Naive thymus-derived CD8-positive, alpha-beta T cell (primary cell): ENCODE data around the gene CCDC121. TPM values are rescaled to one million over a fixed set of nuclear protein-coding genes. Genes with fewer than 3 reads are reported as not detected.
A peak's percentile ranks its signal among the peaks of the same experiment; 100 is the strongest.
"Not testable (repeated sequence)": the region's sequence is repeated elsewhere in the genome, so short reads cannot be mapped to it uniquely, and the experiment has no call there.

Source experiments
- ATAC-seq, 2 donors: fragments of 150-1000 bp; cut with Tn5 transposase in 1 of 2; sonication (Bioruptor Pico), chemical (Tn5 transposase) in 1 of 2; 1 replicate in 1 of 2; 2 replicates in 1 of 2; pipeline ENCODE4 v1.10.0; 2021; ENCODE audit warnings: mild to moderate bottlenecking in 2 of 2, moderate library complexity in 2 of 2
- POLR2A ChIA-PET: fragments of 350-600 bp; sonication (Branson Sonifier 250); formaldehyde crosslinking; loops from one replicate; lab custom pipeline; 2021; ENCODE audit warnings: antibody characterized with exemption; lab: Charles Lee
- DNase-seq, 10 donors: peaks; one replicate each; pipeline versions ENCODE4 v3.0.0 to v3.0.0-alpha.2; 2020 to 2022
- H3K27ac Mint-ChIP-seq, 10 donors: one replicate each; pipeline ENCODE4 v1.8.0; 2020 to 2022; ENCODE audit warnings: mild to moderate bottlenecking in 10 of 10, mixed read lengths in 10 of 10, moderate library complexity in 4 of 10, inconsistent platforms in 1 of 10
- H3K27me3 Mint-ChIP-seq, 5 donors: one replicate each; pipeline ENCODE4 v1.8.0; 2021 to 2022; ENCODE audit warnings: mixed read lengths in 5 of 5
- H3K36me3 Mint-ChIP-seq, 3 donors: one replicate each; pipeline ENCODE4 v1.8.0; 2020 to 2022; ENCODE audit warnings: mixed read lengths in 3 of 3, mild to moderate bottlenecking in 2 of 3, inconsistent platforms in 1 of 3
- H3K4me1 Mint-ChIP-seq, 4 donors: one replicate each; pipeline ENCODE4 v1.8.0; 2021 to 2022; ENCODE audit warnings: mixed read lengths in 4 of 4
- H3K4me3 Mint-ChIP-seq, 10 donors: one replicate each; pipeline ENCODE4 v1.8.0; 2020 to 2022; ENCODE audit warnings: mild to moderate bottlenecking in 10 of 10, mixed read lengths in 10 of 10, moderate library complexity in 6 of 10, inconsistent platforms in 1 of 10
- H3K9me3 Mint-ChIP-seq, 9 donors: one replicate each; pipeline ENCODE4 v1.8.0; 2020 to 2022; ENCODE audit warnings: mixed read lengths in 9 of 9, mild to moderate bottlenecking in 3 of 9, inconsistent platforms in 1 of 9, moderate library complexity in 1 of 9
- polyA plus RNA-seq, 3 donors: library from polyadenylated mRNA; unstranded; fragments of 300-500 nt; fragmentation: Illumina TruSeq; gene quantifications; one replicate each; pipeline ENCODE4 v1.2.3, GENCODE V29; 2021
- total RNA-seq, 8 experiments: library from RNA in 2 of 8; stranded (reverse) in 2 of 8; gene quantifications; one replicate each; pipeline ENCODE4 v1.2.3 and lab custom pipeline; 2021 to 2026

The CCDC121 gene
- total and polyA plus RNA-seq, 5 experiments from 2014 or later = 0.38 to 1.8 (median 1.6) TPM

- POLR2A ChIA-PET = no interaction called here
- H3K27ac Mint-ChIP-seq = peak overlapping the region in 4 of 10 donors; percentile 3 to 54 (median 24)
Measured at GRCh38 chr2:27653397-27653796, 24.6 kb upstream of the CCDC121 start.

GRCh38 chr2:27652790-27653189 is 24.0 kb upstream of the CCDC121 start:
- DNase-seq (no peak), ATAC-seq (no peak)
- POLR2A ChIA-PET = no interaction called here
- Mint-ChIP-seq H3K9me3 (no peaks in the 10 kb centered on the region), H3K36me3 (peaks cover 4 to 92% (median 35%) of the 10 kb centered on the region in 3 donors), H3K27ac (peak overlapping the region in 2 of 10 donors; percentile 37 to 54), H3K27me3 (no peaks in the 10 kb centered on the region), H3K4me1 (peaks cover 0 to 13% (median 8%) of the 10 kb centered on the region in 4 donors), H3K4me3 (peak overlapping the region in 1 of 10 donors; percentile 1)

More at GRCh38 chr2:27653397-27653796, 24.6 kb upstream of the CCDC121 start:
- DNase-seq (no peak), ATAC-seq (no peak)
- H3K9me3 Mint-ChIP-seq = no peaks in the 10 kb centered on the region
- peaks cover 0 to 13% (median 8%) of the 10 kb centered on the region in 4 donors for H3K4me1 Mint-ChIP-seq
- H3K36me3 Mint-ChIP-seq = peaks cover 4 to 90% (median 32%) of the 10 kb centered on the region in 3 donors
- no peaks in the 10 kb centered on the region for H3K27me3 Mint-ChIP-seq
- H3K4me3 Mint-ChIP-seq = no peak overlapping the region

GRCh38 chr2:27652341-27652740 is 23.5 kb upstream of the CCDC121 start:
- Mint-ChIP-seq H3K27ac (peak overlapping the region in 2 of 10 donors; percentile 37 to 54), H3K27me3 (no peaks in the 10 kb centered on the region), H3K4me1 (peaks cover 0 to 13% (median 8%) of the 10 kb centered on the region in 4 donors), H3K9me3 (no peaks in the 10 kb centered on the region), H3K36me3 (peaks cover 4 to 92% (median 37%) of the 10 kb centered on the region in 3 donors), H3K4me3 (peak overlapping the region in 1 of 10 donors; percentile 1)
- POLR2A ChIA-PET = no interaction called here
- DNase-seq = no peak
- no peak for ATAC-seq

GRCh38 chr2:27651056-27651455 is 22.2 kb upstream of the CCDC121 start:
- H3K9me3 Mint-ChIP-seq = no peaks in the 10 kb centered on the region
- no peak for DNase-seq
- no peak overlapping the region for H3K4me3 Mint-ChIP-seq
- H3K27me3 Mint-ChIP-seq = no peaks in the 10 kb centered on the region
- no peak for ATAC-seq
- no peak overlapping the region for H3K27ac Mint-ChIP-seq
- H3K36me3 Mint-ChIP-seq = peaks cover 4 to 88% (median 37%) of the 10 kb centered on the region in 3 donors
- H3K4me1 Mint-ChIP-seq = peaks cover 0 to 13% (median 5%) of the 10 kb centered on the region in 4 donors
- POLR2A ChIA-PET = interaction anchor here (0.6 kb wide), 2 partner anchors 382 to 1106 kb away, joined by 3 to 4 read pairs; no protein-coding TSS in a partner anchor

GRCh38 chr2:27647737-27648136 is 18.9 kb upstream of the CCDC121 start:
- DNase-seq (no peak), ATAC-seq (no peak)
- no peak overlapping the region for H3K4me3 Mint-ChIP-seq
- peak overlapping the region in 2 of 10 donors; percentile 24 to 87 for H3K27ac Mint-ChIP-seq
- H3K9me3 Mint-ChIP-seq = no peaks in the 10 kb centered on the region
- H3K36me3 Mint-ChIP-seq = peaks cover 4 to 80% (median 22%) of the 10 kb centered on the region in 3 donors
- POLR2A ChIA-PET = no interaction called here
- no peaks in the 10 kb centered on the region for H3K27me3 Mint-ChIP-seq
- peaks cover 0 to 4% (median 1%) of the 10 kb centered on the region in 4 donors for H3K4me1 Mint-ChIP-seq

- Mint-ChIP-seq H3K27me3 (no peaks in the 10 kb centered on the region), H3K4me1 (no peaks in the 10 kb centered on the region), H3K4me3 (no peak overlapping the region), H3K27ac (peak overlapping the region in 3 of 10 donors; percentile 37 to 70 (median 51)), H3K36me3 (peaks cover 4 to 80% (median 19%) of the 10 kb centered on the region in 3 donors), H3K9me3 (no peaks in the 10 kb centered on the region)
- ATAC-seq = no peak
- DNase-seq = no peak
- POLR2A ChIA-PET = no interaction called here
Measured at GRCh38 chr2:27647289-27647688, 18.5 kb upstream of the CCDC121 start.

- no peaks in the 10 kb centered on the region for H3K4me1 Mint-ChIP-seq
- ATAC-seq (no peak), DNase-seq (no peak)
- H3K27me3 Mint-ChIP-seq = no peaks in the 10 kb centered on the region
- no peaks in the 10 kb centered on the region for H3K9me3 Mint-ChIP-seq
- H3K4me3 Mint-ChIP-seq = no peak overlapping the region
- H3K27ac Mint-ChIP-seq = peak overlapping the region in 1 of 10 donors; percentile 9
- peaks cover 9 to 81% (median 23%) of the 10 kb centered on the region in 3 donors for H3K36me3 Mint-ChIP-seq
- POLR2A ChIA-PET = interaction anchor here (1.4 kb wide), 1 partner anchor 19 kb away, joined by 6 read pairs; the partner anchor contains the start of genes SLC4A1AP and SUPT7L
Measured at GRCh38 chr2:27645197-27645596, 16.4 kb upstream of the CCDC121 start.

GRCh38 chr2:27640722-27641245 is 12.0 kb upstream of the CCDC121 start:
- H3K36me3 Mint-ChIP-seq = peaks cover 5 to 82% (median 19%) of the 10 kb centered on the region in 3 donors
- no peak for ATAC-seq
- H3K27me3 Mint-ChIP-seq = no peaks in the 10 kb centered on the region
- H3K27ac Mint-ChIP-seq = peak overlapping the region in 2 of 10 donors; percentile 16 to 30
- no peak for DNase-seq
- peaks cover 0 to 10% (median 5%) of the 10 kb centered on the region in 4 donors for H3K4me1 Mint-ChIP-seq
- no peak overlapping the region for H3K4me3 Mint-ChIP-seq
- H3K9me3 Mint-ChIP-seq = no peaks in the 10 kb centered on the region
- POLR2A ChIA-PET = interaction anchor here (0.7 kb wide), 1 partner anchor 307 kb away, joined by 4 read pairs; no protein-coding TSS in a partner anchor

GRCh38 chr2:27638709-27639108 is 9.9 kb upstream of the CCDC121 start:
- Mint-ChIP-seq H3K9me3 (no peaks in the 10 kb centered on the region), H3K27ac (peak overlapping the region in 5 of 10 donors; percentile 18 to 71 (median 32)), H3K36me3 (peaks cover 12 to 84% (median 35%) of the 10 kb centered on the region in 3 donors), H3K4me3 (no peak overlapping the region), H3K27me3 (no peaks in the 10 kb centered on the region), H3K4me1 (peaks cover 0 to 14% (median 8%) of the 10 kb centered on the region in 4 donors)
- POLR2A ChIA-PET = no interaction called here
- no peak for DNase-seq
- no peak for ATAC-seq

GRCh38 chr2:27638037-27638637 is 9.3 kb upstream of the CCDC121 start:
- DNase-seq = peak in 2 of 10 donors; percentile 2 to 12
- Mint-ChIP-seq H3K27ac (peak overlapping the region in 8 of 10 donors; percentile 34 to 82 (median 66)), H3K9me3 (no peaks in the 10 kb centered on the region), H3K4me1 (peaks cover 0 to 14% (median 8%) of the 10 kb centered on the region in 4 donors), H3K4me3 (peak overlapping the region in 1 of 10 donors; percentile 49), H3K36me3 (peaks cover 12 to 86% (median 37%) of the 10 kb centered on the region in 3 donors), H3K27me3 (no peaks in the 10 kb centered on the region)
- POLR2A ChIA-PET = no interaction called here
- peak; percentile 33 to 44 for ATAC-seq

- no peak overlapping the region for H3K4me3 Mint-ChIP-seq
- H3K27ac Mint-ChIP-seq = no peak overlapping the region
- POLR2A ChIA-PET = no interaction called here
- DNase-seq (no peak), ATAC-seq (no peak)
- no peaks in the 10 kb centered on the region for H3K9me3 Mint-ChIP-seq
- H3K27me3 Mint-ChIP-seq = no peaks in the 10 kb centered on the region
- H3K36me3 Mint-ChIP-seq = peaks cover 12 to 84% (median 36%) of the 10 kb centered on the region in 3 donors
- H3K4me1 Mint-ChIP-seq = peaks cover 6 to 15% (median 10%) of the 10 kb centered on the region in 4 donors
Measured at GRCh38 chr2:27636766-27637165, 8.0 kb upstream of the CCDC121 start.

- Mint-ChIP-seq H3K27ac (peak overlapping the region in 1 of 10 donors; percentile 0), H3K4me3 (no peak overlapping the region), H3K4me1 (peaks cover 9 to 23% (median 16%) of the 10 kb centered on the region in 4 donors), H3K9me3 (no peaks in the 10 kb centered on the region), H3K36me3 (peaks cover 7 to 76% (median 27%) of the 10 kb centered on the region in 3 donors), H3K27me3 (no peaks in the 10 kb centered on the region)
- ATAC-seq (no peak), DNase-seq (no peak)
- POLR2A ChIA-PET = no interaction called here
Measured at GRCh38 chr2:27634291-27634690, 5.5 kb upstream of the CCDC121 start.

GRCh38 chr2:27630257-27630656 is 1.4 kb upstream of the CCDC121 start:
- not testable (repeated sequence) for DNase-seq, H3K27me3 Mint-ChIP-seq, H3K9me3 Mint-ChIP-seq, ATAC-seq
- POLR2A ChIA-PET = interaction anchor here (0.6 to 2.1 kb wide), 3 partner anchors 26 to 1303 kb away, joined by 3 to 15 read pairs (median 3); partner anchors contain the start of genes SLC4A1AP and SUPT7L
- H3K4me3 Mint-ChIP-seq = peak overlapping the region in 3 of 10 donors; percentile 34 to 58 (median 50)
- H3K27ac Mint-ChIP-seq = peak overlapping the region in 4 of 10 donors; percentile 25 to 63 (median 46)
- peaks cover 6 to 27% (median 16%) of the 10 kb centered on the region in 4 donors for H3K4me1 Mint-ChIP-seq
- H3K36me3 Mint-ChIP-seq = peaks cover 7 to 45% (median 17%) of the 10 kb centered on the region in 3 donors
